Measurements from ENCODE around the gene GINS1. TPM values are rescaled to one million over a fixed set of nuclear protein-coding genes. Genes with fewer than 3 reads are reported as not detected.

GINS1 gene
- total and polyA plus RNA-seq, 2 donors (not counting 3 experiments of a cell fraction or from before 2014, with no cell fraction given), result 8.2 to 26.3 TPM

DNA sequence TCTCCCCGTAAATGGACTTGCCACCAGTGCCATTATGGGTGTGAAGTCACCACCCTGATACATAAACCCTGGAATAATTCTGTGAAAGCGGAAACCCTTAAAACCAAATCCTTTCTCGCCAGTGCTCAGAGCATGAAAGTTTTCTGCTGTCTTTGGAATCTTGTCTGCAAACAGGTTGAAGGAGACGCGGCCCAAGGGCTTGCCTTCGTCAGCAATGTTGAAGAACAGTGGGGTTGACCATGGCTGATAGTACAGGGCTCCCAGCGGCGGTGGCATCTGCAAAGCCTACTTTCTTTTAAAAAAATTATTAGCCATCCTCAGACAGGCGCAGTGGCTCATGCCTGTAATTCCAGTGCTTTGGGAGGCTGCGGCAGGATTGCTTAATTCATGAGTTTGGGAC is 38.9 kb upstream of the GINS1 start:
- no peaks in the 10 kb centered on the region for H3K27me3 ChIP-seq (ENCODE audit: control insufficient read depth in 2 of 2, insufficient read depth in 2 of 2, low read length in 2 of 2)
- no peaks in the 10 kb centered on the region for H3K4me1 ChIP-seq (ENCODE audit: control insufficient read depth, extremely low read depth, insufficient read depth, low read length)
- no peaks in the 10 kb centered on the region for H4K20me1 ChIP-seq (replicated peaks; ENCODE audit: control insufficient read depth, extremely low read depth, insufficient read depth, low read length)
- DNase-seq (ENCODE audit: low read depth, low spot score) (no peak), FAIRE-seq (no peak)
- intact Hi-C loops (cut with micrococcal nuclease), result no loop called here
- no peaks in the 10 kb centered on the region for H3K9me3 ChIP-seq (replicated peaks; ENCODE audit: control insufficient read depth, insufficient read depth, low read length)
- ChIA-PET POLR2A (no interaction called here), CTCF (interaction anchor here (1.1 kb wide), 1 partner anchor 10 kb away, joined by 3 read pairs; no protein-coding TSS in a partner anchor)
- H3K9me1 ChIP-seq (replicated peaks; ENCODE audit: control insufficient read depth, extremely low read depth, insufficient read depth, low read length), result no peaks in the 10 kb centered on the region
- BruUV-seq (replicated peaks), result no TSS peak
- H3K4me2 ChIP-seq (ENCODE audit: insufficient read depth, low read length), result no peak overlapping the region
- H3K36me3 ChIP-seq (ENCODE audit: control insufficient read depth in 2 of 2, extremely low read depth in 1 of 2, insufficient read depth in 2 of 2, low read length in 2 of 2), result no peaks in the 10 kb centered on the region
- no peak overlapping the region for H3K9ac ChIP-seq (replicated peaks; ENCODE audit: extremely low read depth, insufficient read depth, low read length)
- H3K4me3 ChIP-seq (replicated peaks in 1 of 3; ENCODE audit: insufficient read depth in 1 of 3, low read depth in 1 of 3, low read length in 3 of 3), result no peak overlapping the region
- H3K79me2 ChIP-seq (ENCODE audit: control insufficient read depth, insufficient read depth, low read length), result peaks cover 10% of the 10 kb centered on the region
- TF ChIP-seq POLR2A (IDR thresholded peaks at IDR 0.05; ENCODE audit: low read depth, low read length) (no peak), POLR2AphosphoS5 (IDR thresholded peaks at IDR 0.05; ENCODE audit: insufficient read depth, low read depth, low read length) (no peak), MYC (IDR thresholded peaks at IDR 0.05; ENCODE audit: low read depth, low read length) (no peak), EZH2 (IDR thresholded peaks at IDR 0.05; ENCODE audit: borderline replicate concordance, low read depth, low read length, severe bottlenecking) (no peak), JUN (IDR thresholded peaks at IDR 0.05; ENCODE audit: borderline replicate concordance, insufficient read depth, insufficient read length, low read depth) (no peak), GATA2 (IDR thresholded peaks at IDR 0.05; ENCODE audit: insufficient read depth, insufficient read length, low read depth, low read length) (no peak), FOS (IDR thresholded peaks at IDR 0.05; ENCODE audit: borderline replicate concordance, insufficient read depth, low read length) (no peak)
- TF ChIP-seq, protein P1, sequence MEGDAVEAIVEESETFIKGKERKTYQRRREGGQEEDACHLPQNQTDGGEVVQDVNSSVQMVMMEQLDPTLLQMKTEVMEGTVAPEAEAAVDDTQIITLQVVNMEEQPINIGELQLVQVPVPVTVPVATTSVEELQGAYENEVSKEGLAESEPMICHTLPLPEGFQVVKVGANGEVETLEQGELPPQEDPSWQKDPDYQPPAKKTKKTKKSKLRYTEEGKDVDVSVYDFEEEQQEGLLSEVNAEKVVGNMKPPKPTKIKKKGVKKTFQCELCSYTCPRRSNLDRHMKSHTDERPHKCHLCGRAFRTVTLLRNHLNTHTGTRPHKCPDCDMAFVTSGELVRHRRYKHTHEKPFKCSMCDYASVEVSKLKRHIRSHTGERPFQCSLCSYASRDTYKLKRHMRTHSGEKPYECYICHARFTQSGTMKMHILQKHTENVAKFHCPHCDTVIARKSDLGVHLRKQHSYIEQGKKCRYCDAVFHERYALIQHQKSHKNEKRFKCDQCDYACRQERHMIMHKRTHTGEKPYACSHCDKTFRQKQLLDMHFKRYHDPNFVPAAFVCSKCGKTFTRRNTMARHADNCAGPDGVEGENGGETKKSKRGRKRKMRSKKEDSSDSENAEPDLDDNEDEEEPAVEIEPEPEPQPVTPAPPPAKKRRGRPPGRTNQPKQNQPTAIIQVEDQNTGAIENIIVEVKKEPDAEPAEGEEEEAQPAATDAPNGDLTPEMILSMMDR (IDR thresholded peaks at IDR 0.05; ENCODE audit: extremely low read depth in 1 of 2, insufficient read depth in 1 of 2, low read depth in 1 of 2, low read length in 2 of 2), result no peak
- TF ChIP-seq, protein P2, sequence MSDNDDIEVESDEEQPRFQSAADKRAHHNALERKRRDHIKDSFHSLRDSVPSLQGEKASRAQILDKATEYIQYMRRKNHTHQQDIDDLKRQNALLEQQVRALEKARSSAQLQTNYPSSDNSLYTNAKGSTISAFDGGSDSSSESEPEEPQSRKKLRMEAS (IDR thresholded peaks at IDR 0.05; ENCODE audit: insufficient read depth, insufficient read length), result no peak
- no peak overlapping the region for H3K27ac ChIP-seq (ENCODE audit: insufficient read depth, low read depth, low read length)
- dilution Hi-C loops (cut with MboI; ENCODE audit: extremely low pct_ligation_motif_present, low sequenced_read_pairs), result no loop called here
- H2AFZ ChIP-seq (ENCODE audit: low read depth, low read length), result no peak overlapping the region

Data from endothelial cell of umbilical vein (primary cell).